ENCODE data around the gene DENND2A.
"Not testable (repeated sequence)": the region's sequence is repeated elsewhere in the genome, so short reads cannot be mapped to it uniquely, and the experiment has no call there.

Gene DENND2A

DNA sequence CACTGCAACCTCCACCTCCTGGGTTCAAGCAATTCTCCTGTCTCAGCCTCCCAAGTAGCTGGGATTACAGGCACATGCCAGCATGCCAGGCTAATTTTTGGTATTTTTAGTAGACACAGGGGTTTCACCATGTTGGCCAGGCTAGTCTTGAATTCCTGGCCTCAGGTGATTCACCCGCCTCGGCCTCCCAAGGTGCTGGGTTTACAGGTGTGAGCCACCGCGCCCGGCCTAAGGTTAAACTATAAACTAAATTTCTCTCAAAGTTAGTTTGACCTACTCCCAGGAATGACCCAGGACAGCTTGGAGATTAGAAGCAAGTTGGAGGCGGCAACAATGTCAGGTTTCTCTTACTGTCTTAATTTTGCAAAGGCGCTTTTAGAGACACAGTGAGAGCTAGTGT is 142.8 kb downstream of the DENND2A start:
- DNase-seq = not testable (repeated sequence)

DNA sequence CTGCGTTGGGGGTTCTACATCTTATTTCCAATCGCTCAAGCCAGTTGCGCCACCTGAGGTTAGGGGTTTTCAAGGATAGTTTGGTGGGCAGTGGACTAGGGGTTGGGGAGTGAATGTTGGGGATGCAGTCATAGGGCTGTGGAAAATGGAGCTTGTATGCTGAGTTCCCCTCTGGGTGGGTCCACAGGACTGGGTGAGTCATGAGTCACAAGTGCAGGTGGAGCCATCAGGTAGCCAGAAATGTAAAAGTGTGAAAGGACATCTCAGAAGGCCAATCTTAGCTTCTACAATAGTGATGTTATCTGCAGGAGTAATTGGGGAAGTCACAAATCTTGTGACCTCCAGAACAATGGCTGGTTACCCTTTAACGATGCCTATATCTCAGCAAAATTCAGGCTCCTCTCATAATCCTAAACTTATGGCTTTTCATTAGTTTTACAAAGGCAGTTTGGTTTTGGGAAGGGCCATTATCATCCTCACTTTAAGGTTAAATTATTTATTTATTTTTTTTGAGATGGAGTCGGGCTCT is 143.3 kb downstream of the DENND2A start:
- DNase-seq = no peak

DNA sequence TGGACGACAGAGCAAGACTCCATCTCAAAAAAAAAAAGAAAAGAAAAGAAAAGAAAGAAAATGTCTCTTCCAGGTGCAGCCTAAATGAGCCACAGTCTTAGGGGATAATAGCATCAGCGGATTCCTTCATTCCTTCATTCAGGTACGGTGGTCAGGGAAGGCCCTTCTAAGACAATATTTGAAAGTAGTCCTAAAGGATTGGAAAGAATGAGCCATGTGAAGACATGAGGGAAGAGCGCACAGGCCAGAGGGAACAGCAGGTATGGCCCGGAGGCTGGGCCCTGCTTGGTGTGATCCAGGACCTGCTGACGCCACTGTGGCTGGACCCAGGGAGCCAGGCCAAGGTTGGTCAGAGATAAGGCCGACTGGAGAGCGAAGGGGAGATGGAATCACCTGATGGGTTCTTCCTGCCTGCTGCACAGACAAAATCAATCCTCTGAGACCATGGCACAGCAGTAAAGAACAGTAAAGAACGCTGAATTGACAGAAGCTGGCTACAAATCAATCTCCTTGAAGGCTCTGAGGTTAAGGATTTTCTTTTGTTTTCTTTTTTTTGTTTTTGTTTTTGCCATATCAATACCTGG is 145.0 kb downstream of the DENND2A start:
- DNase-seq = no peak

DNA sequence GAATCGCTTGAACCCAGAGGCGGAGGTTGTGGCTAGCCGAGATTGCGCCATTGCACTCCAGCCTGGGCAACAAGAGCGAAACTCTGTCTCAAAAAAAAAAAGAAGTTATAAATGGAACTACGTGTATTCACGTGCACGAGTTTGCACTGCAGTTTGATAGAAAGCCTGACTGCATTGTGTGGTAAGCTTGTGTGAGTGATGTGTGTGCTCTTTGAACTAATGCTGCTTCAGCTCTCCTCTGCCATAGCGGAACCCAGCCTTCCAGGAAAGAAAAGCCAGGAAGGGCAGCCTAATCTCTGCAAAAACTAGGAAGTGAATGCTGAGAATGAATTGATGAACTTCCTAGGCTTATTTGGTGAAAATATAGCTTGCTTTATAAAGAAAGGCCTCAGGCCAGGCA is 145.7 kb downstream of the DENND2A start:
- no peak for DNase-seq

DNA sequence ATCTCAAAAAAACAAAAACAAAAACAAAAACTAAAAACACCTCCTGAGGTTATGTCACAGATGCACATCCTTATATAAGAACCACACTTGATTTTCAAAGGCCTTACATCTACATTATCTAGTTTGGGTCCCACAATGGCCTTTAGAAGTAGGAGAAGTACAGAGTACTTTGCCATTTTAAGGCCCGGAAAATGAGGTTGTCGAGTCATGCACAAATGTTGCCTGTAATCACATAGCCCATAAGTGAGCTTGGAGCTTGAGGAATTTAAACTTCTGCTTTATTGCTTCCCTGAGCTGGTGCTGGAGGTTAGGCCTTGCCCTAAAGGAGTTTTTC is 151.6 kb downstream of the DENND2A start:
- no peak for DNase-seq

DNA sequence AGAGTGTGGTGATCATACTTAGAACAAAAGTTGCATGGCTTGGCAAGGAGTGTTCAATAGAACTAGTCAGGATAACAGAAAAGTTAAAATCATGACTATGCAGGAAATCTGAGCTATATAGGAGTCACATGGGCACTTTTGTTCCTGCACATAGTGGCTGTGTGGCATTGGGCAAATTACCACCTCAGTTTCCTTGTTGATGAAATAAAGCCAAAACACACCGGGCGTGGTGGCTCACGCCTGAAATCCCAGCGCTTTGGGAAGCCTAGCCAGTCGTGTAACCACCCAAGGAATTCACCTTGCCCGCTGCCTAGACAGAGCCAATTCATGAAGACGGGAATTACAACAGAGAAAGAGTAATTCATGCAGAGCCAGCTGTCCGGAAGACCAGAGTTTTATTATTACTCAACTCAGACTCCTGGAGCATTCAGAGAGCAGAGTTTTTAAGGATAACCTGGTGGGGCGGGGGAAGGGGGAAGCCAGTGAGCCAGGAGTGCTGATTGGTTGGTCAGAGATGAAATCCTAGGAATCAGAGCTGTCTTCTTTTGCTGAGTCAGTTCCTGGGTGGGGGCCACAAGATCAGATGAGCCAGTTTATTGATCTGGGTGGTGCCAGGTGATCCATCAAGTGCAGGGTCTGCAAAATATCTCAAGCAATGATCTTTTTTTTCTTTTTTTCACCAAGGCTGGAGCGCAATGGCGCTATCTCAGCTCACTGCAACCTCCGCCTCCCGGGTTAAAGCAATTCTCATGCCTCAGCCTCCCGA is 154.9 kb downstream of the DENND2A start:
- DNase-seq = no peak

DNA sequence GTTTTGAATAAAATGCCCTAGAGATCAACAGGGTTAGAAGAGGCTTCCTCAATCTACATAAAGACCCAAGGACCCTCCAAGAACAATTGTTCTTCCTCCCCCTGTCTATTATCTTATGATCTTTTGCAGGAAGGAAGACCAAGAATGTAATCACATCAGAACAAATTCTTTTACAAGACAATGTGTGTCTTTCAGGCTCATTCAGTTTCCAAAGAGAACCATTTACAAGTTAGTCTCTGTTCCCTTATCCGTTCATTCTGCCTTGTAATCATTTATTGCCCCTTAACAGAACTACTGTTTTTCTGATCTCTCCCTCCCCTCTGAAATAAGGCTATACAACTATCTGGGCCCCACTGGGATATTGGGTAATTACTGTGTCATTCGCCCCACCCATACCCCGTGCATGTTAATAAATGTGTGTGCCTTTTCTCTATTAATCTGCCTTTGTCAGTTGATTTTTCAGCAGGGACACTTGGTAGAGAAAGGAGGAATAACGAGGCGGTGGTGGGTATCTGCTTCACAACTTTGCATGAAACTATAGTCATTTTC is 155.6 kb downstream of the DENND2A start:
- no peak for DNase-seq

DNA sequence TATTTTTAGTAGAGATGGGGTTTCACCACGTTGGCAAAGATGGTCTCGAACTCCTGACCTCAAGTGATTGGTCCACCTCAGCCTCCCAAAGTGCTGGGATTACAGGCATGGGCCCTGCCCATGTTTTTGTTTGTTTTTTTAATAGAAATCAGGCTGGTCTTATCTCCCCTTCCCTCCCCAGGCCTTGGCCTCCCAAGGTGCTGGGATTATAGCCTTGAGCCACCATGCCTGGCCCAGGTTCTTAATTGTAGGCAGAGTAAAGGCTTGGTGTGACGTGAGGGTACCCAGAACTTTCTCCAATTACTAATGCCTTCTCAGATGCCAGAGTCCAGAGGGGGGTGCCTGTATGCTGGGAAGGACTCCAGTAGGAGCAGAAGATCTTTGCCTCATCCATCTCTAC is 156.1 kb downstream of the DENND2A start:
- no peak for DNase-seq

DNA sequence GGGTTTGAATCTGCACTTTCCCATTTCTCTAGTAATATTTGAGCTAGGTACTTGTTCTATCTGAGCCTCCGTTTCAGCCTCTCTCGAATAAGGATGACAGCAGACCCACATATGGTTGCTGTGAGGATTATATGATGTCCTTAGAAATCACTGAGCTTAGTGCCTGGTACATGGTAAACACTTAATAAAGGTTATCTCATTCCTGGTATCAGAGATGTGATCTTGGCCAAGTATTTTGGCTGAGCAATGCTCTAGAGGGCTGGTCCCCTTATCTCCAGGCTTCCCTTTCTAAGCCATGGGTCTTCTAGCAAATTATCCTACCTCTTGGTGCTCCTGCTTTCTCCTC is 160.9 kb downstream of the DENND2A start:
- DNase-seq = no peak

DNA sequence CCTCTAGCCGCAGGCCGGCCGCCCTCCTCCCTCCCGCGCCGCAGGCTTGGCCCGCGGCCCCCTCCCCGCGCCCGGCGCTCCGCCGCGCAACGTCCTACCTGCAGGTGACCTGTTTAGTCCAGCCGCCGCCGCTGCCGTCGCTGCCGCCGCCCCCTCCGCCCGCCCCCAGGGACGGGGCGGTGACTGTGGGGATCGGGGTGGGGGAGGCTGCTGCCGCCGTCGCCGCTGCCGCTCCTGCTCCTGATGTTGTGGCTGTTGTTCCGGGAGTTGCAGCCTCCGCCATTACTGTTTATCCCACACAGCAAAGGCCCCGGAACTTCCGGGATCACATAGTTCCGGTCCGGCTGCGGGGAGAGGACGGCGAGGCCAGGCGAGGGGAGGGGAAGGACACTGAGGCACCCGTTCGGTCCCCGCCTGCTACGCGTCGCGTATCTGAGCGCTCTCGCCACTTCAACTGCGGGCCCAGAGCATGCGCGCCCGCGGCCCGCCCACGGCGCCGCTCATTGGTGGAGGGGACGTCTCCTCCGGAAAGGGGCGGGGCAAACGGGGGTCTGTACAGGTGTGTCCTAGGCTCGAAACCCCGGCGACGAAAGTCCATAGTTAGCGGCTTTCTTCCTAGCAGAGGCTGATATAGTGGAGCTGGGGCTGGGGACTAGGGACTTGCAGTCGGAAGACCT is 161.4 kb downstream of the DENND2A start, which contains the start of gene MKRN1:
TSS of gene MKRN1 (minus strand) at position 444 of the 677 bp plus-strand sequence. CDS start at position 283, 161 bp downstream.
- DNase-seq = peak; percentile 98

DNA sequence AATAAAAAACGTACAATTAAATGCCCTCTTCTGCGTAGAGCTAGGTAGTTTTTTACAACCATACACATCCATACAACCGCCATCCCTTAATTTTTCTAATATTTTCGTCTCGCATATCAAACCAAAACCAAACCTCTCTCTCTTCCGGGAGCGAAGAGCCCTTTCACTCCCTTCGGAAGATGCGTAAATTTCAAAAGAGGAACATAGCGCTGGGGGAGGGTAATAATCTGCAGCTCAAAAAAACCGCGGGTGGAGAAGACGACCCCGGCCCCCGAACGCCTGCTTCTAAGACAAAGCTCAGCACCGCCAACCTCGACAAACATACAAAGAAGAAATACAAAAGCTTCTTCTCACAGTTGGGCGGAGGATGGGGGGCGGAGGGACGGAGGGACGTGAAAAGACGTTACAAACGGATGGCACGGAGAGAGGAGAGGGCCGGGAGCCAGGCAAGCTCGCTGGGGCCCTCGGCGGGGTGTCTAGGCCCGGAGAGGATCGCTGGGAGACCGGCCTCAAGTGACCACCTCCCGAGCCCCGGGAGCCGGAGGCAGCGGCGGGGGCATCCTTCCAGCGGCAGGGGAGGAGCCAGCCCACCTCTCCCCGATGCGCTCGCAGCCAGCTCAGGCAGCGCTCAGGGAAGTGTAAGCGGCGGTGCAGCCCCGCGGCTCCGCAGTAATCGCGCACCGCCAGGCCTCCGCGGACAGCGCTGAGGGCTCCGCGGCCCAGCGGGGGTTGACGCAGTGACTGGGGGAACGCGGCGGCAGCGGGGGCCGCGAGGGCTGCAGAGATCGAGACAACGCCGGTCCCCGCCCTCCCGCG is 162.2 kb downstream of the DENND2A start:
- DNase-seq = peak; percentile 50

DNA sequence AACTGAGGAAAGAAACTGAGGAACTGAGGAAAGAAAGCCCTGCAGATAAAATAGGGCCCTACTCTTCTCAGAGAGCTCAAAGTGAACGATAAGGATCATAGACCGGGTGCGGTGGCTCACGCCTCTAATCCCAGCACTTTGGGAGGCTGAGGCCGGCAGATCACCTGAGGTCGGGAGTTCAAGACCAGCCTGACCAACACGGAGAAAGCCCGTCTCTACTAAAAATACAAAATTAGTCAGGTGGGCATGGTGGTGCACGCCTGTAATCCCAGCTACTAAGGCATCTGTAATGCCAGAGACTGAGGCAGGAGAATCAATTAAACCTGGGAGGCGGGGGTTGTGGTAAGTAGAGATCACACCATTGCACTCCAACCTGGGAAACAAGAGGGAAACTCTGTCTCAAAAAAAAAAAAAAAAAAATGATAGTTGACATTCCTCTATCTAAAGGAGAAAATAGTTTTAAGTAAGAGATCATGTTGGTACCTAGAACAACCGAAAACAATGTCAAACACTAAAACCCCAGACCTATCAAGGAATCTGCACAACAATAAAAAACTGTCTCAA is 163.8 kb downstream of the DENND2A start:
- no peak for DNase-seq

DNA sequence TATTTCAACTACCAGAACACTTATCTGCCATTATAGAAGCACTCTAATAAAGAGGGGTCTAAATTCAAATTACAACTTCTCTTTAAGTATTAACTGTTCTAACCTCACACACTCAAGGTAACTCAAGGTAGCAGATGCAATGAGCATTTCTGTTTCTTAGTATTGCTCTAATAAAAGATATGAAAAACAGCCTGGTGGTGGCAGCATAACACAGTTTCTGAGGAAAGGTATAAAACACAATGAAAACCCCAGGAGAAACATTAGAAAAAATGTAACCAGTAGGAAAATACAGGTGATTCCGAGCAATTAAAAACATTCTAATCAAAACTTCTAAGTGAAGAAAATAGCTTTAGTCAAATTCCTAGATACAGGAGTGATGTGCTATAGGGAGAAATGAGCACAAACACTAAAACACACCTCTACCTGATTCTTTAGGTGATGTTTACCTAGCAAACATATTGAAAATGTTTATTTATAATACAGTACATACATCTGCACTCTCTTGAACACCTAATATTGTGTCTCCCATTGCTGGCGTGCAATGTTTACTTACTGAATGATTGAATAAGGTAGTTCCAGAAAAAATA is 164.8 kb downstream of the DENND2A start:
- peak; percentile 74 for DNase-seq
